Nucleus accumbens (tissue), 56 donors: ENCODE measurements around the gene S100A5.
"Not testable (repeated sequence)": the region's sequence is repeated elsewhere in the genome, so short reads cannot be mapped to it uniquely, and the experiment has no call there.

Experiments used
- DNase-seq, 56 donors: peaks; one replicate each; lab custom pipeline; 2025; lab: John Stamatoyannopoulos, UW

The S100A5 gene

DNA sequence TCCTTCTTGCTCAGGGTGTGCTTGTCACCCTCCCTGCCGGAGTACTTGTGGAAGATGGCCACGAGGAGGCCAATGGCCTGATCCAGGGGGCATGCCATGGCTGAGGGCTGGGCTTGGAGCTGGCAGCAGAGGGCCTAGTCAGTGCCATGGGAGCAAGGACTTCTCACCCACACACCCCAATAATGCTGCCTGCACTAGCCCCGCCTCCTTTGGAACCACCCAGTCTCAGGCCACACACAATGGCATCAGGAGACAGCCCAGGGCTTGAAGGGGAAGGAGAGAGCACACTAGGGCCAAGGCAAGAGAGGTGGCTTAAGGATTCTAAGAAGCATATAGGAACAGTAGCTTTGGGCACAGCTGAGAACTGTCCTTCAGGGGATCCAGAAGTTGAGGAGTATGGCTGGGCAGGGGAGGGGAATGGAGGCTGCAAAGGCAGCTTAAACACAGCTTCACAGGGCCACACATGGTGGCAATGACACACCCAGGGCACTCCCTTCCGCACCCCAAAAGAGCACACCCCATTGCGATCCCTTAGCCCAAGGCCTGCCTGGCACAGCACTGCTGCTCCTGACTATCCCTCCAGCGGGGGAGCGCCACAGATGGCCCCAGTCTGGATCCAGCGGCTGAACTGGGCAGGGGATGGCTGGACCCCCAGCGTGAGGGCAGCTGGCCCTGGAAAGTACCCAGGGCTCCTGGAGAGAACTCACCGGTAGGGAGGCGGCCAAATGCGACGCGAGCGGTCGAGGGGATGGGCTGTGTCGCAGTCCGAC lies 5.3 kb downstream of the S100A5 start, which contains the start of gene S100A6:
Gene S100A6 (minus strand): TSS at position 750 of the 770 bp plus-strand sequence. CDS start 652 bp downstream, at position 98.
- DNase-seq = peak in 15 of 56 donors; percentile 4 to 55 (median 28)

DNA sequence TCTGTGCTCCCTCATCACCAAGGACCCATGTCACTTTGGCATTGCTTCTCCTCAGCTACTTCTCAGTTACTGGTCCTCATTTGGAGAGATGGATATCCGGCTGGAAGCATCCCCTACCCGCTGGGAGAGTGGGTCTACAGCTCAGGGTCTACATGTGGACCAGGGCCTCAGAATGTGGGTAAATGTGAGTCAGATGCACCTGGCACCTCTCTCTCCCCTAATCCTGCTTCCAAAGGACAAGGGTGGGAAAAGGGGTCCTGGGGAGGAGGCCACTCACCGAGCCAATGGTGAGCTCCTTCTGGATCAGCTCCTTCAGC lies 5.9 kb downstream of the S100A5 start:
- no peak for DNase-seq

DNA sequence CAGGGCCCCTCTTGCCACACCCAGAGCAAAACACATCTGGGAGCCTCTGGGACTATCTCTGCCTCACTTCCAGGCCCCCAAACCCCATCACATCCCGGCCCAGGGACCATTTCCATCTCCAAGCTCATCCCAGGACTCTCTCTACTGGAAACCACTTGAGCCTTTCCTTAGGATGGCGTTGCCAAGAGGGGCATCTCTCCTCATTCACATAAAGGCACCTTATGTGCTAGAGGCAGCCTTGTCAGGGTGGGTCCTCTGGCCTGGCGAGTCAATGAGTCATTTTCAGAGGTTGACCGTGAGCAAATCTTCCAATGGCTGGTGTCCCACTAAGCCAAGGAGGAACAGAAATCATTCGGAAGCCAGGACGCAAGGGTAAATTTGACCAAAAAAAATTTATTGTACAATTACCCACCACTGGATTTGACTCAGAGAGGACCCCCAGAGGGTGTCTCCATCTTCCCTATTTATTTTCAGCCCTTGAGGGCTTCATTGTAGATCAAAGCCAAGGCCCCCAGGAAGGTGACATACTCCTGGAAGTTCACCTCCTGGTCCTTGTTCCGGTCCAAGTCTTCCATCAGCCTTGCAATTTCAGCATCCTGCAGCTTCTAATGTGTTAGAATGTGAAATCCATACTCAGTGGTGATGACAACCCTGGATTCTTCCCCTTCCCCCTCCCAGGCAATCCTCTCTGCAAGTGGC lies 6.4 kb downstream of the S100A5 start:
- no peak for DNase-seq

DNA sequence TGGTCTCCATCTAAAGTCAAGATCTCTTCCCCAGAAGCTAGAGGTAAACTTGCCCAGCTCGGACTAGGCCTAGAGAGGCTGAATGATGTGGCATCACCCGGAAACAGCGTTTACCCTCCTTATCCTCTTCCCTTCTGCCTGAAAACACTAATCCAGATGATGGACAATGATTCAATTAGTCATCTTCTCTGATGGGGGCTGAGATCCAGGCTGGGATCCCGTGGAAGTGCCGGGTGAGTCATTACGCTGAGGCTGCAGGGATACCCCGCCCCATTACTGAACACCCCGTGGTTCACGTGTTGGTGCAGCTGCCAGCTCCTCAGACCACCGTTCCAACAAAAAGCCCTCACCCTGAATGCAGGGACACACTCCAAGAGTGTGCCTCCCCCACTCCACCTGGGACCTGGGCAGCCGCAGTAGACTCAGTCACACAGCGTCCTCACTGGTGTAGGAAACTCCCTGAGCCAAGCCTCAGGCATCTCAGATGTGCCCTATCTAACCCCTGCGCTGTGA lies 7.0 kb downstream of the S100A5 start:
- DNase-seq = peak in 9 of 56 donors; percentile 4 to 68 (median 33)

DNA sequence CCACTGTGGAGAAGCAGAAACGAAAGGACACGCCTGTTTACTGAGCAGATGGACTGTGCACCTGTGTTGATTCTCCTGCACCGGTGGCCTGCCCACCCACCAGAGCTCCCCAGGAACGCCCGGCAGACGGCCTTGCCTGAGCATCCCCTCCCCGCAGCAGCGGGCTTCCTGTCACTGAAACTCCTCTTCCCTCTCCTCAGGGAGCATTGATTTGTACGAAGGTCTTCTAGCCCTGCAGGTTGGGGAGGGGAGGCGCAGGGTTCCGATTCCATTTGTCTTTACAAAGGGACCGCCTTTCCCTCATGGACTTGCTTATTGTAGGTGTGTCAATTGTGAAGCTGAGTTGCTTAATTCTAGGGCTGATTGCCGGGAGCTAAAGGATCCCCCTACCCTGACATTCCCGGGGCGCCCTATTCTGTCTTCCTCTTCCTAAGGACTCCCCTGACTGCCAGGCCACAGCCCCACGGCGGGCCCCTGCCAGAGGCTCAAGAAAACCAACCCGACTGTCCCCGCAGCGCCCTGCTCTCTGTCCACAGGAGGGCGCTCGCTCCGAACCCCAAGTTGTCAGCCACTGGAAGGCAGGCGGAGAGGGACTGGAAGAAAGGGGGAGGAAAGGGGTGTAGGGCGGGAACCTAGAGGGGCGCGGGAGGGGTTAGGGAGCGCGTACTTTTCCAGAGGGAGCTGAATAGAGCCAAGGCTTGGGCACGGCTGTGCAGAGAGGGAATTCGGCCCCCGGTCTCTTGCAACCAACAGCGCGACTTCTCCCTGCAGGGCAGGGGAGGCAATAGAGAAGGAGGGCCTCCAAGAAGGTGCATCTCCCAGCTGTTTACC lies 7.8 kb downstream of the S100A5 start:
- DNase-seq = peak in 50 of 56 donors; percentile 17 to 89 (median 57)

DNA sequence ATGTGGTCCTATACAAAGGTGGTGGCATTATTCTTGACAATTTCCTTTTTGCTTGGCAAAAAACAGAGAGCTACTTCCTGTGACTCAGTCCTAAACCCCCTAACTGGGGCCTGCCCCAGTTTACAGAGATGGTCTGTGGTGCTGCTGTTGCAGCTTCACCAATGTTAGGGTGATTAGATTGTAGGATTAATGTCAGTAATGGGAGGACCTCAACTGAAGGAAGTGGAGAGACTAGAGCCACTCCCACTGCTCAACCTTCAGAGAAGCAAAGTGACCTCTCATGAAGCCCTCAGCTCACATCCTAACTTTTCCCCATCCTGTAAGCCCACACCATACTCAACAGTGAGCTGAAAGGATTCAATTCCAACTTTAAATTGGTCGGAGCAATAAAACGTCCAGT lies 8.6 kb downstream of the S100A5 start:
- DNase-seq = no peak

DNA sequence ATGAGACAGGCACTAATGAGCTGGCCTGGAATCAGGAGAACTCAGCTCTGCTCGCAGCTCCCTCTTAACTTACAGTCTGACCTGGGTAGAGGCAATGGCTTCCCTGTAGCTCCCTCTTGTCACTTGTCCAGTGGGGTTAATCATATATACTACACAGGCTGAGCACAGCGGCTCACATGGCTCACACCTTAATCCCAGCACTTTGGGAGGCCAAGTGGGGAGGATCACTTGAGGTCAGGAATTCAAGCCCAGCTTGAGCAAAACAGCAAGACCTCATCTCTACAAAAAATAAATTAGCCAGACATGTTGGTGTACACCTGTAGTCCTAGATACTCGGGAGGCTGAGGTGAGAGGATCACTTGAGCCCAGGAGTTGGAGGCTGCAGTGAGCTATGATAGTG lies 9.1 kb downstream of the S100A5 start:
- no peak for DNase-seq

DNA sequence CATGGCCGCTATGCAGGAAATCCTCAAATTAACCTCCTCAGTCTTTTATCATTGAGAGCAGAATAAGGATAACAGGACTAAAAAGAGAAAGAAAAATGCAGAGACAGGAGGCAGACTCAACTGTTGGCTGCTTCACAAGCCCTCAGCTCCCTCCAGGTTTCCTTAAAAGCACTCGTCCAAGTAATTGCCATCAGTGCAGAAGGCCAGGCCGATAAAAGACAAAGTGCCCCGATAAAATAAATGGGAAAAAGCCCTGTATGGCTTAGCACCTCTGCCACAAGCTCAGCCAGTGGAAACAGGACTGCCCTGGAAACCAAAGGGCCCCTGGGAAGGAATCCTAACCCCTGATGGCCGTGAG lies 13.1 kb downstream of the S100A5 start:
- no peak for DNase-seq

DNA sequence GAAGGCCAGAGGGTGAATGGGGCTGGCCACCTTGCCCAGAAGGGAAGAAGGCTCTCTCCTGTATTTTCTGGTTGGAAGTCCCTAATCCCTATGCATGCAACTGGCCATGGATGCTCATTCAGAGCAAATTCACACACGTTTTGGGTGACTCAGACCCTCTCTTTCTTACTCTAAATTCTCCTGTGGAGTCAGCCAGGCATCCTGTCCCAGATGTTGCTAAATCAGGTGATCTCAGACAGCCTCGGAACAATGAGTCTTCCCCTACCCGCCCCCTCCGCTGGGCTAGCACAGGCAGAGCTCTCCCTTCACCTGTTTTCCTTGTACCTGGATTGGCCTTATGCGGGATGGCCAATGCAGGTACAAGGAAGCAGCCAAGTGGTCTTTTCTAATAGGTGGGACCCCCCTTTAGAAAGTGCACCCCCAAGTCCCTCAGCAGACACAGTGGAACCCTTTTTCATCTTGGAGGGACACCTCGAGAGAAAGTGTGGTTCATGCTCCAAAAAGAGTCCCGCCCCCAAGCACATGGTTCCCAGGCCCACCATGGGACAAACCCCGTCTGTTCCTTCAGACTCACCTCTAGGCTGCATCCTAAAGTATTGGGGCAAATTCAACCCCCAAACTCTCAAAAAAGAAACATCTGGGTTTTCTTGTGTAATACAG lies 13.6 kb downstream of the S100A5 start:
- DNase-seq = no peak

DNA sequence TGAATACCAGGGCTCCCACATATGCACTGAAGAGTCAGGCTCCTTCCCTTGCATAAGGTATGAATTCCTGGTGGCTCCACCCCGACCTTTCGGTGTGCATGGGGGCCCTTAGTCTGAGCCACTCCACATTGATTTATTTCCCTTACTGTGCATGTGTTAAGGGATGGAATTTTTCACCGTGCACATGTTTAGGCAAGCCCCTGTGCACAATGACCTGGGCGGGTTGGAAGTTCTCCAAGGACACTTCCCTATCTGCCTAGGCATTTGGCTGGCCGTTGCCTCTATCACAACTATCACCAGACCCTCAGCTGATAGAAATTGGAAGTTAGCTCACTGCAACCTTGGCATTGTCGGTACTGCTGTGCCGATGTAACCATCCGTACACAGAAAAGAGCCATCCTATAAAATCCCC lies 14.6 kb downstream of the S100A5 start:
- DNase-seq = no peak

DNA sequence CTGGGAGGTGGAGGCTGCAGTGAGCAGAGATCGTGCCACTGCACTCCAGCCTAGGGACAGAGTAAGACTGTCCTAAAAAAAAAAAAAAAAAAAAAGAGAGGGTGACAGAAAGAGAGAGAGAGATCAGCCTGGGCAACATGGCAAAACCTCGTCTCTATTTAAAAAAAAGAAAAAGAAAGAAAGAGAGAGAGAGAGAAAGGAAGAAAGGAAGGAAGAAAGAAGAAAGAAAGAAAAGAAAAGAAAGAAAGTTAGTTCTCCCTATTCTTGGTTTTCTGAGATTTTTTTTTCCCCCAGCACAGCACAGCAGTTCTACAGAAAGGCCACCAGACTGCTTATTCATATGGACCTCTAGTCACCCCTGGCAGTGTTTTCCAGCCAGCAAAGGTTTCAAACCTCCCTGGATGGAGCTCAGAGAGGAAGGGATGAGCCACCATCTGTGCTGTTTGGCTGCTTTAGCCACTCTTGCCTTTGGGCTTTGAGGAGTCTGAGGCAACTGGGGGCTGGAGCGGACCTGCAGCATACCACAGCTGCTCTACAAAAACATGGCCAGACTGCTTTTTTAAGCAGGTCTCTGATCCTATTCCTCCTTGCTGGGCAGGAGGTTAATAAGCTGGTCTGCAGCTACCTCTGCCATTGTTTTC lies 15.5 kb downstream of the S100A5 start:
- no peak for DNase-seq

DNA sequence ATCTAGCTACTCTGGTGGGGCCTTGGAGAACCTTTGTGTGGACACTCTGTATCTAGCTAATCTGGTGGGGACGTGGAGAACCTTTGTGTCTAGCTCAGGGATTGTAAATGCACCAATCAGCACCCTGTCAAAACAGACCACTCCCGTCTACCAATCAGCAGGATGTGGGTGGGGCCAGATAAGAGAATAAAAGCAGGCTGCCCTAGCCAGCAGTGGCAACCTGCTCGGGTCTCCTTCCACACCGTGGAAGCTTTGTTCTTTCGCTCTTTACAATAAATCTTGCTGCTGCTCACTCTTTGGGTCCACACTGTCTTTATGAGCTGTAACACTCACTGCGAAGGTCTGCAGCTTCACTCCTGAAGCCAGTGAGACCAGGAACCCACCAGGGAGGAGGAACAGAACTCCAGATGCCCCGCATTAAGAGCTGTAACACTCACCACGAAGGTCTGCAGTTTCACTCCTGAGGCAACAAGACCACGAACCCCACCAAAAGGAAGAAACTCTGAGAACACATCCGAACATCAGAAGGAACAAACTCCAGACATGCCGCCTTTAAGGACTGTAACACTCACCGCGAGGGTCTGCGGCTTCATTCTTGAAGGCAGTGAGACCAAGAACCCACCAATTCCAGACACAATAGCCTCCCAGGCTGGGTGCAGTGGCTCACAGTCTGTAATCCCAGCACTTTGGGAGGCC lies 18.2 kb downstream of the S100A5 start:
- DNase-seq = not testable (repeated sequence)

DNA sequence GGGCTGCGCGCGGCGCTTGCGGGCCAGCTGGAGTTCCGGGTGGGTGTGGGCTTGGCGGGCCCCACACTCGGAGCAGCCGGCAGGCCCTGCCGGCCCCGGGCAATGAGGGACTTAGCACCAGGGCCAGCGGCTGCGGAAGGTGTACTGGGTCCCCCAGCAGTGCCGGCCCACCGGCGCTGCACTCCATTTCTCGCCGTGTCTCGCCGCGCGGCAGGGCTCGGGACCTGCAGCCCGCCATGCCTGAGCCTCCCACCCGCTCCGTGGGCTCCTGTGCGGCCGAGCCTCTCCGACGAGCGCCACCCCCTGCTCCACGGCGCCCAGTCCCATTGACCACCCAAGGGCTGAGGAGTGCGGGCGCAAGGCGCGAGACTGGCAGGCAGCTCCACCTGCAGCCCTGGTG lies 18.9 kb downstream of the S100A5 start:
- DNase-seq = not testable (repeated sequence)

DNA sequence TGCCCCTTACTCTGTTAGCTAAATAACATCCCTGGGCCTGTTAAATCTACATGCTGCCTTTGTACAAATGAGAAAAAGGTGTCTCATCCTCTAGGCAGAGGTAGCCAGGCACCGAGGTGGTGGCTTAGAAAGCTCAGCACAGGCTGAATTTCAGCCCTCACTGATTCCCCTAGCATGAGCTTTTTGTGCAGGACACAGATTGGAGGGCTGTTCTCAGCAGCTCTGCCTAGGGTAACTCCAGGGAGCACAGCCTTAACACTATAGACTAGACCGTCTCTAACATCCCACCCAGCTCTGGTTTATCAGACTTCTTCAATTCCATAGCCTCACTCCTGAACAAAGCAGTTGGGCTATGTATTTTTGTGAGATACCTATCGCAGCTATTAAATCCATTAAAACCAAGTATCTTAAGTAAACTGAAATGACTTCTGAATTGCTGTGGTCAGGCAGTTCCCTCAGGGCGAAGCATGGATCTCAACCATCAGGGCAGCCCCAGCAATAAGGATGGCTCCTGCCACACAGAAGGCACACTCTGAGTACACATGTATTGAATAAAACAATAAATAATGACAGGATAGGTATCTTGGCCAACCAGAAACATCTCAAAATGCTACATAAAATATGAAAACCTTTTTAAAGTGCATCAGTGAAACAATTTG lies 19.8 kb downstream of the S100A5 start:
- DNase-seq = no peak

DNA sequence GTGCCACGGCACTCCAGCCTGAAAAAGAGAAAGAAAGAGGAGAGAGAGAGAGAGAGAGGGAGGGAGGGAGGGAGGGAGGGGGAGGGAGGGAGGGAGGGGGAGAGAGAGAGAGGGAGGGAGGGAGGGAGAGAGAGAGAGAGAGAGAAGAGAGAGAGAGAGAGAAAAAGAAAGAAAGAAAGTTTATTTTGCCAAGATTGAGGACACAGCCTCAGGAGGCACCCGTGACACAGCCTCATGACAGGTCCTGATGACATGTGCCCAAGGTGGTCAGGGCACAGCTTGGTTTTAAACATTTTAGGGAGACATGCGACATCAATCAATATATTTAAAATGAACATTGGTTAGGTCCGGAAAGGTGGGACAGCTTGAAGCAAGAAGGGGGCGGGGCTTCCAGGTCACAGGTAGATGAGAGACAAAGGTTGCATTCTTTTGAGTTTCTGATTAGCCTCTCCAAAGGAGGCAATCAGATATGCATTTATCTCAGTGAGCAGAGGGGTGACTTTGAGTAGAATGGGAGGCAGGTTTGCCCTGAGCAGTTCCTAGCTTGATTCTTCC lies 20.5 kb downstream of the S100A5 start:
- DNase-seq = not testable (repeated sequence)

DNA sequence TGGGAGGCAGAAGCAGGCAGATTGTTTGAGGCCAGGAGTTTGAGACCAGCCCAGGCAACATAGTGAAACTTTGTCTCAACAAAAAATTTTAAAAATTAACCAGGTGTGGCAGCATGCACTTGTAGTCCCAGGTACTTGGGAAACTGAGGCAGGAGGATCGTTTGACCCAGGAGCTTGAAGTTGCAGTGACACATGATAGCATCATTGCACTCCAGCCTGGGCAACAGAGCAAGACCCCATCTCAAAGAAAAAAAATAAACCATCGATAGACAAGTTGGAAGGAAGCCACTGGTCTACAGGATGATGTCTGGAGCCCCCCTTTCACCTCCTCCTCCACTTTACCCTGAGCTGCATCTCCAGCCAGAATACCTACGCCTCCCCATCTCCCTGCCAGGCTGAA lies 21.5 kb downstream of the S100A5 start:
- DNase-seq = no peak

DNA sequence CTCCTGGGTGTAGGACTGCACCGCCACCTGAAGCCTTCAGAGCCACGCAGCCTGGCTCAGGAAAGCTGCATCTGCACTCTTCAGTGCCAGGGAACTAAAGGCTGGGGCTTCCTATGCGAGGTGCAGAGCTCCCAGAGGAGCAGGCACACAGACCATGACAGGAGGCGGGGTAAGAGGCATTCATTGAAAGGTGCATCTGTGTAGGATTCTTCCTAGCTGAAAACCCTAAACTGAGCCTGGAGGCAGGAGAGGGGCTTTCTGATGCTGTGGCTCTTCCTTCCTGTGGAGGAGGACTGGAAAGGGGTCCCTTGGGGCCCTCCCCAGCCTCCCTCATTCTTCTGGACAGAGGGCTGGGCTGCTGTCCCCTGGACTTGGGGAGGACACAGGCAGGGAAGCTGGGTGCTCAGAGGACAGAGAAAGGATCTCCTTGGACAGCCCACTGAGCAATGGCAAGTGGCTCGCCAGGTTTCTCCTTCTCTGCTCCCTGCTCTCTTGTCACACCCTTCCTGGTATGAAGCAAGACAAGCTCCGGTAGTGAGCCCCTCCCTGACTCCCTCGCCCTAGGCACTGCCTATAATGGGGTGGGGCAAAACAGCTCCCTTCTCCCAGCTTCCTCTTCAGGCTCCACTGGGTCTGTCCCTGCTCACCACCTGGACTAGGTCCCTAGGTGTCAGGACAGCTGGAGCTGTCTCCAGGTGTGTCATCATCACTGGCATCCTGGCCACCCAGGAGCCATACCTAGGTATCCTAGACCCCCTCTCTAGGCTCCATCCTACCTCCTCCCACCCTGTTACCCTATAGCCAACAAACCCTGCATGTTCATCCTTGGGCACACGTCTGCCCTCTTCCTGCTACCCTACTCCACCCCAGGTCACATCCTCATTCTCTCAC lies 25.0 kb downstream of the S100A5 start:
- DNase-seq = no peak

DNA sequence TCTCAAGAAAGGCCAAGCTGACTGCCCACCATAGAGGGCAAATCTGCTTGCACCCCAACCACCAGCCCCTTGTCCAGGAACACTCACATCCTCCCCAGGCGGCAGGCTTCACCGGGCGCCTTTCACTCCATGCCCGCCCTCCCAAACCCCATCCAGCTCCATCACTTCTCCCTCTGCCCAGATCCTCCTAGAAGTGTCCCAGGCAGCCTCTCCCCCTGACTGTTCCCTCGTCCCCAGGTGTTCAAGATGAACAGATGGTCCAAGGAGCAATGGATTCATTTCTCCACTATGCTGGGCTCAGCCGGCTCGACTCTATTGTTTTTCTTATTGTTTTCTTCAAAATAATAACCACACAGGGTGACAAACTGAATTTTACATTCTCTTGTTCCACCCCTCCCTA lies 27.1 kb downstream of the S100A5 start:
- DNase-seq = no peak
